ENCODE measurements around the gene XAB2. TPM values are rescaled to one million over a fixed set of nuclear protein-coding genes. Genes with fewer than 3 reads are reported as not detected.

The XAB2 gene
- total RNA-seq, 1 experiment from 2014 or later: 36.9 TPM

GRCh38 chr19:7597689-7598088 is 31.7 kb downstream of the XAB2 start:
- TF ChIP-seq, protein P1, sequence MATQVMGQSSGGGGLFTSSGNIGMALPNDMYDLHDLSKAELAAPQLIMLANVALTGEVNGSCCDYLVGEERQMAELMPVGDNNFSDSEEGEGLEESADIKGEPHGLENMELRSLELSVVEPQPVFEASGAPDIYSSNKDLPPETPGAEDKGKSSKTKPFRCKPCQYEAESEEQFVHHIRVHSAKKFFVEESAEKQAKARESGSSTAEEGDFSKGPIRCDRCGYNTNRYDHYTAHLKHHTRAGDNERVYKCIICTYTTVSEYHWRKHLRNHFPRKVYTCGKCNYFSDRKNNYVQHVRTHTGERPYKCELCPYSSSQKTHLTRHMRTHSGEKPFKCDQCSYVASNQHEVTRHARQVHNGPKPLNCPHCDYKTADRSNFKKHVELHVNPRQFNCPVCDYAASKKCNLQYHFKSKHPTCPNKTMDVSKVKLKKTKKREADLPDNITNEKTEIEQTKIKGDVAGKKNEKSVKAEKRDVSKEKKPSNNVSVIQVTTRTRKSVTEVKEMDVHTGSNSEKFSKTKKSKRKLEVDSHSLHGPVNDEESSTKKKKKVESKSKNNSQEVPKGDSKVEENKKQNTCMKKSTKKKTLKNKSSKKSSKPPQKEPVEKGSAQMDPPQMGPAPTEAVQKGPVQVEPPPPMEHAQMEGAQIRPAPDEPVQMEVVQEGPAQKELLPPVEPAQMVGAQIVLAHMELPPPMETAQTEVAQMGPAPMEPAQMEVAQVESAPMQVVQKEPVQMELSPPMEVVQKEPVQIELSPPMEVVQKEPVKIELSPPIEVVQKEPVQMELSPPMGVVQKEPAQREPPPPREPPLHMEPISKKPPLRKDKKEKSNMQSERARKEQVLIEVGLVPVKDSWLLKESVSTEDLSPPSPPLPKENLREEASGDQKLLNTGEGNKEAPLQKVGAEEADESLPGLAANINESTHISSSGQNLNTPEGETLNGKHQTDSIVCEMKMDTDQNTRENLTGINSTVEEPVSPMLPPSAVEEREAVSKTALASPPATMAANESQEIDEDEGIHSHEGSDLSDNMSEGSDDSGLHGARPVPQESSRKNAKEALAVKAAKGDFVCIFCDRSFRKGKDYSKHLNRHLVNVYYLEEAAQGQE (IDR thresholded peaks at IDR 0.05; ENCODE audit: insufficient read depth in 1 of 2, low read depth in 2 of 2, low read length in 1 of 2): no peak
- no peak for TF ChIP-seq CTCF (IDR thresholded peaks at IDR 0.05)
- no peak for TF ChIP-seq TCF7L2 (IDR thresholded peaks at IDR 0.05; ENCODE audit: low read depth, low read length)
- no peak for TF ChIP-seq SIN3A (IDR thresholded peaks at IDR 0.05; ENCODE audit: borderline replicate concordance, insufficient read depth, low read depth, low read length)
- no peak for TF ChIP-seq POLR2AphosphoS5 (IDR thresholded peaks at IDR 0.05; ENCODE audit: low read depth, low read length)
- Histone ChIP-seq H3K9me3 (ENCODE audit: control insufficient read depth, insufficient read depth, low read depth, low read length) (no peaks in the 10 kb centered on the region), H3K27me3 (ENCODE audit: control insufficient read depth, insufficient read depth, low read length) (no peaks in the 10 kb centered on the region), H3K4me3 (ENCODE audit: low read depth in 2 of 2, low read length in 2 of 2) (no peak overlapping the region), H3K4me1 (ENCODE audit: control insufficient read depth, insufficient read depth, low read length) (no peaks in the 10 kb centered on the region), H3K27ac (ENCODE audit: low read length) (no peak overlapping the region), H3K36me3 (ENCODE audit: control insufficient read depth, insufficient read depth, low read length) (no peaks in the 10 kb centered on the region; the same call in 1 of the 2 replicates)
- no TSS peak for BruUV-seq (replicated peaks)
- CTCF ChIA-PET: no interaction called here
- POLR2A ChIA-PET: no interaction called here
- in situ Hi-C loops (cut with HindIII; ENCODE audit: low pct_unique_long_range_greater_than_20kb, low sequenced_read_pairs): no loop called here
- DNase-seq (ENCODE audit: low read depth, low spot score): no peak
- intact Hi-C loops (cut with micrococcal nuclease; ENCODE audit: unreplicated experiment): no loop called here
- ATAC-seq: no peak

GRCh38 chr19:7596211-7596937 is 33.0 kb downstream of the XAB2 start:
- in situ Hi-C loops (cut with HindIII; ENCODE audit: low pct_unique_long_range_greater_than_20kb, low sequenced_read_pairs): no loop called here
- Histone ChIP-seq H3K36me3 (ENCODE audit: control insufficient read depth, insufficient read depth, low read length) (no peaks in the 10 kb centered on the region; the same call in 1 of the 2 replicates), H3K4me3 (ENCODE audit: low read depth in 2 of 2, low read length in 2 of 2) (peak overlapping the region; percentile 15 to 23; a peak in 3 of 4 replicates), H3K4me1 (ENCODE audit: control insufficient read depth, insufficient read depth, low read length) (no peaks in the 10 kb centered on the region), H3K9me3 (ENCODE audit: control insufficient read depth, insufficient read depth, low read depth, low read length) (no peaks in the 10 kb centered on the region), H3K27me3 (ENCODE audit: control insufficient read depth, insufficient read depth, low read length) (no peaks in the 10 kb centered on the region), H3K27ac (ENCODE audit: low read length) (no peak overlapping the region)
- TF ChIP-seq SIN3A (IDR thresholded peaks at IDR 0.05; ENCODE audit: borderline replicate concordance, insufficient read depth, low read depth, low read length): no peak
- no peak for TF ChIP-seq TCF7L2 (IDR thresholded peaks at IDR 0.05; ENCODE audit: low read depth, low read length)
- no peak for TF ChIP-seq CTCF (IDR thresholded peaks at IDR 0.05)
- TF ChIP-seq, protein P1 (IDR thresholded peaks at IDR 0.05; ENCODE audit: insufficient read depth in 1 of 2, low read depth in 2 of 2, low read length in 1 of 2): no peak
- TF ChIP-seq POLR2AphosphoS5 (IDR thresholded peaks at IDR 0.05; ENCODE audit: low read depth, low read length): no peak
- intact Hi-C loops (cut with micrococcal nuclease; ENCODE audit: unreplicated experiment): no loop called here
- POLR2A ChIA-PET: no interaction called here
- ATAC-seq (no peak), DNase-seq (ENCODE audit: low read depth, low spot score) (no peak)
- CTCF ChIA-PET: interaction anchor here (0.6 to 1.3 kb wide), 2 partner anchors 10 to 28 kb away, joined by 4 read pairs; no protein-coding TSS in a partner anchor
- BruUV-seq (replicated peaks): no TSS peak
